Upper lobe of left lung (tissue), 4 donors: ENCODE results near the gene TAS1R3.

Experiments used
- CTCF ChIP-seq, 6 experiments: fragments of 450-650 bp in 4 of 6; fragments of 200-600 bp in 2 of 6; sonication (generic) in 2 of 6; IDR thresholded peaks; one replicate each; pipeline ENCODE4 v1.5.1; 2016 to 2019; ENCODE audit warnings: antibody characterized with exemption in 6 of 6
- POLR2A ChIP-seq, 4 donors: fragments of 450-650 bp; IDR thresholded peaks; one replicate each; pipeline ENCODE4 v1.5.1; 2016 to 2017; ENCODE audit warnings: antibody characterized with exemption in 4 of 4, mild to moderate bottlenecking in 2 of 4
- POLR2AphosphoS5 ChIP-seq, 2 donors: sonication (generic); formaldehyde crosslinking; IDR thresholded peaks; one replicate each; pipeline ENCODE4 v1.5.1; 2017; ENCODE audit warnings: antibody characterized with exemption in 2 of 2

- TF ChIP-seq CTCF (IDR thresholded peaks at IDR 0.05) (no peak), POLR2A (IDR thresholded peaks at IDR 0.05) (no peak), POLR2AphosphoS5 (IDR thresholded peaks at IDR 0.05) (no peak)
Observed at GRCh38 chr1:1353389-1354151, 22.5 kb downstream of the TAS1R3 start.
